ENCODE measurements around the gene MTAP.

MTAP gene

DNA sequence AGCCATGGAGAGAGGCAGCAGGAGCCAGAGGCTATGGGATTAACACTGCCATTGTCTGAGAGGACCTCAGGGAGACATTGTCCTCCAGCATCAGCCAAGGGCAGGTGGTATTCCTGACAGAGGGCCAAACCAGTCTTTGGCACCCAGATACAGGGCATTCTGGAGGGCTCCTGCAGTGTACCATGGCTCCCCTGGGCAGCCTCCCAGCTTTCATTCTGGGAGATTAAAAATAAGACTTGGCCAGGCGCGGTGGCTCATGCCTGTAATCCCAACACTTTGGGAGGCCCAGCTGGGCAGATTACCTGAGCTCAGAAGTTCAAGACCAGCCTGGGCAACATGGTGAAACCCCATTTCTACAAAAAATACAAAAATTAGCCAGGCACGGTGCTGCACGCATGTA lies 4.2 kb downstream of the MTAP start:
- ATAC-seq, result no peak

DNA sequence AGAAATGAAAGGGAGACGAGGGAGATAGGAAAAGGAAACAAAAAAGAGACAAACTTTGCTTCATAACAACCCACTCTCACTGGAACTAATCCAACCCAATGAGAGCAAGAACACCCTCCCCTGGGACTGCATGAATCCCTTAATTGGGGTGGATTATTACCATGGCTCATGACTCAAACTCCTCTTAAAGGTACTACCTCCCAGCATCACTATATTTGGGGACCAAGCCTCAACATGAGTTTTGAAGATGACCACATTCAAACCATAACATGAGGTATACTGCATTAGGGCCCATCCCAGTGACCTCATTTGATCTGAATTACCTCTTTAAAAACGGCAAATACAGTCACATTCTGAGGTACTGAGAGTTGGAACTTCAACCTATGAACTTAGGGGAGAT lies 8.0 kb downstream of the MTAP start:
- ATAC-seq, result no peak

DNA sequence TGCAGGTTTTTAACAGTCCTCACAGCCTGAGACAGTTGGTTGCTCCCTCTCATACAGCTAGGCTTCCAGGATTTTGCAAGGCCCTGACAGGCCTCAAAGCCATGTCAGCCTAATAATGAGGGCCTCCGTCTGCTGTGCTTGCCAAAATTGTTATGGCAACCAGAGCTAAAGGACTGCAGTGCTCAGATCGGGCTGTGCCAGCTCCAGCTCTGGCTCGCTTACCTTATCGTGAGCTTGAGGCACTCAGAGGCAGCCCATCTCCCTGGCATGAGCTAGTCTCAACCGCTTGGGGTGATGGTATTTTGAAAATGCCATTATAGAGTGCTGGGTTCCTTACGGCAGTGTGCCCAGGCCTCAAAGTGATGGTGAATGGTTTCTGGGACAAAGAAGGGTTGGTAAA lies 8.4 kb downstream of the MTAP start:
- no peak for ATAC-seq

DNA sequence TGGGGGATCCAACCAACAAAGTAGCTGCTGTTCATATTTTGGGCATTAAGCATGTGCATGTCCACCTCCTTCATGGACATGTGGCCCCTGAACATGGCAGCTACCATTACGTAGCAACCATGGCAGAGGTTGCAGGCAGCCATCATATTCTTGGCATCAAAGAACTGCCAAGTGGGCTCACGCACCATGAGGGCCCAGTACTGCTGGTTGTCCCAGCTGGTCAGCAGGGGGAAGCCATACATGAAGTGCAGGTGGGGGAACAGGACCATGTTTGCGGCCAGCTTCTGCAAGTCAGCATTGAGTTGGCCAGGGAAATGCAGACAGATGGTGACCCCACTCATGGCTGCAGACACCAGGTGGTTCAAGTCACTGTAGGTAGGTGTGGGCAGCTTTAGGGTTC lies 9.5 kb downstream of the MTAP start:
- ATAC-seq, result no peak

DNA sequence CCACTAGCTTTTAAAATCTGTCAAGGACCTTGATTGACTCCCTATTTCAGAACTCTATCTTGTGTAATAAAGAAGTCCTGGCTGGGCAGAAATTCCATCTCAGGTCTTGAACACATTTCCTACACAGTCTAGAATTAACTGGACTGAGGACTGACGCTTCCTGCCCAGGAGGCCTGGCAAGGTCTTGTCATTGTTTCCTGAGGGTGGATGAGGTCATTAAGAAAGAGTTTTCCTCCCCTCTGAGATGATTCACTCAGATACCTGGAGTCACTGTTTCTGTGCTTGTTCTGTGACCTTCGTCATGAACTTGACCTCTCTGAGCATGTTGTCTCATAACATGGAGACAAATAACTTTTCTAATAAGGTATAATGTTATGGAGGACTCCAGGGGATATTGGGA lies 10.0 kb downstream of the MTAP start:
- peak in 1 of 2 donors; percentile 15 for ATAC-seq

DNA sequence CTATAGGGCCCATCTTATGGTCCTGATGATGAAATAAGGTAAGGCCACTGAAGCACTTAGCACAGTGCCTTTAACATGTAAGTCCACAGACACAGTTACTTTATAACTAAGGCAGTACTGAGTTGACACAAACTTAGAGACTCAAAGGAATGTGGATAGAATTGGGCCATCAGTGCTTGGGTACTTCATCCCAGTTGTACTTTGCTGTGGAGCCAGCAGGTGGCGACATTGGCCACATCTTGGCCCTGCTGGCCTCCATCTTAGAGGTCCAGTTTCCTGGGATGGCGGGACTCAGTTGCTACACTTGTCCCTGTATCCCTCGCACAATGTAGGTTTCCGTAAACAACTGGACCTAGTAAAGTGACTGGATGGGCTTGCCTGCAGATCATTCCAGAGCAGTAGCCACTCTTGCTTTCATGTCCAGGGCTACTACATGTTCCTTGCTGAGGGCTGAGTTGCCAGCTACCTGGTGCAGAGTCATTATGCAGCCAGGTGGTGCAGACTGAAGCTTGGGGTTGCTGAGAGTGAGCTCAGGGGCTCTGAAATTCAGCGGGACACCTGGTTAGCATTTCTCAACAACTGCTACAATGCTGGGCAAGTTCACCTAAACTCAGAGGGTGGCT lies 10.6 kb downstream of the MTAP start:
- peak; percentile 41 to 46 for ATAC-seq

DNA sequence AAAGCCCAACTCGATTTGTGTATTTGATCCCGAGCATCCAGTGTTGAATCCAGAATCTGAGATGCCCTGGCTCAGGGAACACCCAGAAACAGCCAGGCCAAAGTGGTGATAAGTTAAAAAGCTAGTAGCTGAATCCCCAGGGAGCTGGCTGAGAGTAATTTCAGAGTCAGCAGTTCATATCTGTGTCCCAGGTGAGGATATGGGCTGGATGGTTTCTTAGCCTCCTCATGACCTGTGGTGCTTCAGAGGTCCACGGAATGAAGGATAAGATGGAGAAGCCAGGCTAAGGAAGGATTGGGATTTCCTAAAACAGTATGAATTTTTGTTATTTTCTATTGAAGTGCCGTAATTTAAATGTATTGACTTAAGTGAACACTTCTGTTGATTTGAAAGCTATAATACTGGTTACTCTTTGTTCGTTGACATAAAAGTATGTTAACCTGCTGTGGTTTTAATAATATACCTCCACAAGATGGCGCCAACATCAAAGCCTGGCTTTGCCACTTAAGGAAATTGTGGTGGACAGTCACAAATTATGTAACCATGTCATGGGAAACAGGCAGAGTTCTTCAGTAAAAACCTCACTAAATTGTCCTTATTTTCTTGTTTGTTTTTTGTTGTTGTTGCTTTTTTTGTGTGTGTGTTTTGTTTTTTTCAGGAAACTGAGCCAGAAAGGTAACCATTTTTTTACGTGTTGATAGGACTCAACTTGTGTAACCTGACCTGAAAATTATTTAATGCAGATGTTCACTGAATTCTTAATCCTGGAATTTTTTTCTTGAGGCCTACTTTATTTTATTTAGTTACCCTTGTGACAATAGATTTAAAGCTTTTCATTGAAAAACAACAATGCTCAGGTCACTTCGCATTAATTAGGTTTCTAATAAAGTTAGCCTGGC lies 11.4 kb downstream of the MTAP start:
- ATAC-seq, result peak; percentile 15 to 33

DNA sequence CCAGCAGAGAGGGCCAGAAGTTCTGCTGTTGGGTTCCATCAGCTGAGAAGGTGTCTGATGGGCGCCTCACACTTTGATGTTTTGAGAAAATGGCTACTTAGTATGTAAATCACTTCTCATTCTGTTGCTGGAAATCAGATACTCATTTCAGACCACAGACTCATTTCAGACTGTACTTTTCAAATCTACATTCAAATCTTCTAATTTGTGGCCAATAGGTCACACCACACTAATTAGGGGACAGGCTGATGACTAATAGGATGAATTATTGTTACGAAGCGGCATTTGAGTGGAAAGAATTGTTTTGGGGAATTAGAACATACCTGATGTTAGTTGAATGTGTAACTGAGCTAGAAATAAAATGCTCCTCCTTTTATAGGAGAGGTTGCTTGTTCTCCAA lies 13.2 kb downstream of the MTAP start:
- ATAC-seq, result peak; percentile 22 to 48

DNA sequence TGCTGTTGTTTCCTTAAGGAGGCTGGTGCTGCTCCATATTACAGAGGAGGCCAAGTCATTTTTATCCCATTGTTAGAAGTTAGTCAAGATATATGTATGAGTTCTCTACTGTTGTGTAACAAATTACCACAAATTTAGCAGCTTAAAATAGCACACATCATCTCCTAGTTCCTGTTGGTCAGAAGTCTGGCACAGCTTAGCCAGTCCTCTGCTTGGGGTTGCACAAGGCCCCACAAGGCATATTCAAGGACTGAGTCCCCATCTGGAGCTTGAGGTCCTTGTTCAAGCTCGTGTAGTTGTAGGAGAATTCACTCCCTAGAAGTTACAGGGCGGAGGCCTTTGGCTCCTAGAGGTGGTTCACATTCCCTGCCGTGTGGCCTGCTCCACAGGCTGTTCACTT lies 14.7 kb downstream of the MTAP start:
- ATAC-seq, result no peak

DNA sequence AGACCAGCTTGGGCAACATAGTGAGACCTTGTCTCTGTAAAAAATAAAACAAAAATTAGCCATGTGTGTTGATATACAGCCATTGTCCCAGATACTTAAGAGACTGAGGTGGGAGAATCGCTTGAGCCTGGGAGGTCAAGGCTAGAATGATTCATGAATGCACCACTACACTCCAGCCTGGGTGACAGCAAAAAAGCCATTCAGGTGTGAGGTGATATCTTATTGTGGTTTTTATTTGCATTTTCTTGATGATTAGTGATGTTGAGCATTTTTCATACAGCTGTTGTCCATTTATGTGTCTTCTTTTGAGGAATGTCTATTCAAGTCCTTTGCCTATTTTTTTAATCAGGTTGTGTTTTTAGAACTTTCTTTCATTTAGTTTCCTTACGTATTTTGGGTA lies 23.2 kb downstream of the MTAP start:
- no peak for ATAC-seq

DNA sequence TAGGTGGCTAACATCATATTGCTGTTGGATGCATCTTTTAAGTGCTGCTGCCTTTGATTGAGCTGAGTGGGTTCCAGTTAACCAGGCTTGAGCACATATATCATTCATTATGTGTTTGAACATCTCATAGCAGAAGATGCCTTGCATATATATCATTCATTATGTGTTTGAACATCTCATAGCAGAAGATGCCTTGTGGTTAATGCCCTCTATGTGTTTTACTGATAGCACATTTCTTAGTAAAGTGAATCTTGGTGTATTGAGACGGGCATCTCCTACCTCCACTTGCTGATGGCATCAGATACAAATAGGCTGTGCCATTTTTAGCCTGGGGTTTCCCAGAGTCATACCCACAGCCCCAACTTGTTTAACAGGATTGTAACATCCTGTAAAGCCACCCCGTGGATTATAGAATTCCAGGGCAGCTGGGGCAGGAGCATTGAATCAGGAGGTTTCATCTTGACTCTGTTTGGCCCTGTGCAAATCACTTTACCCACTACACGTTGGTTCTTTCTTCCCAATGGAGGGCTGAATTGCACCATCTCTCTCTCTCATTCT lies 26.5 kb downstream of the MTAP start:
- ATAC-seq, result peak in 1 of 2 donors; percentile 9

DNA sequence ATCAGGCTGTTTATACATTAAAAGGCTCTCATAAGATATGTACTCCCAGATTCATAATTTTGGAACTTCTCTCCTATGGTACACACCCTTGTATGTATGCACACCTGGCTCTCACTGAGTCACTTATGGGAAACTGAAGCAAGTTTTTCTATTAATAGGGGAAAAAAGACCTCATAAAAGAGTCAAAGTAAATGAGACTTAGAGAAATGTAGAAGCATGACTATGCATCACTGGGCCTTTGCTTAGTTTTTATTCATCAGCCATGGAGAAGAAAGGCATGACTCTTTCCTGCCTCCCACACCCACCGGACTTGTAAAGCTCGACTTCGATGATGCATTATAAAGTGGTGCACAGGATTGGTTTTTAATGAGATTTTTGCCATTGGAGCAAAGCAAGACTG lies 28.2 kb downstream of the MTAP start:
- ATAC-seq, result peak; percentile 39

DNA sequence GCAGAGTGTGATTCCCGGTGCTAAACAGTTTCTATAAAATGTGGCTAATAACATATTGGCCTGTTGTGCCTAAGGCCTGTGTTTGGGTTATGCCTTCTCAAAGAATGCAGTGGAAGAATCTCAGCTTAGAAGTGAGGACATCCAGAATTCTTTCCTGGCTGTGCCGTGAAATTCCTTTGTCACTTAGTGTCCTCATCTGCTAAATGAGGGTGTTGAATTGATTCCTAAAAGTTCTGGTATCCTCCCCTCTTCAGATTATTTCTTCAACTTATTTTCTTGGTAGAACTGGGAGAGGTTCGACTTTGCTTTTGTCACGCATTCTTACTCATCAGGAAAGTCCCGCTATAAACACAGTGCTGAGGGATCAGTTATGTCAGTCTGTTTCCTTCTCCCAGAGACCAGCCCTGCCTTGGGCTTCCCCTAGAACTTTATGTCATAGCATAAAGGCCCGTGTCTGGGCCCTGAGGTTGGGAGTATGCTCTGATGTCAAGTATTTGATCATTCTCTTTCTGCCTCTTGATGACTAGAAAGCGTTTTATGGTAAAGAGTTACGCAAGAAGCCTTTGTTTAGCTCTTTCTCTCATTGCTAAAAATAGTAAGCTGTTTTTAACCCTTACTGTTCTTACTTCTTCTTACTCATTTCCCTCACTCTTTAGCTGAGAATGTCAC lies 29.5 kb downstream of the MTAP start:
- peak; percentile 72 to 82 for ATAC-seq

DNA sequence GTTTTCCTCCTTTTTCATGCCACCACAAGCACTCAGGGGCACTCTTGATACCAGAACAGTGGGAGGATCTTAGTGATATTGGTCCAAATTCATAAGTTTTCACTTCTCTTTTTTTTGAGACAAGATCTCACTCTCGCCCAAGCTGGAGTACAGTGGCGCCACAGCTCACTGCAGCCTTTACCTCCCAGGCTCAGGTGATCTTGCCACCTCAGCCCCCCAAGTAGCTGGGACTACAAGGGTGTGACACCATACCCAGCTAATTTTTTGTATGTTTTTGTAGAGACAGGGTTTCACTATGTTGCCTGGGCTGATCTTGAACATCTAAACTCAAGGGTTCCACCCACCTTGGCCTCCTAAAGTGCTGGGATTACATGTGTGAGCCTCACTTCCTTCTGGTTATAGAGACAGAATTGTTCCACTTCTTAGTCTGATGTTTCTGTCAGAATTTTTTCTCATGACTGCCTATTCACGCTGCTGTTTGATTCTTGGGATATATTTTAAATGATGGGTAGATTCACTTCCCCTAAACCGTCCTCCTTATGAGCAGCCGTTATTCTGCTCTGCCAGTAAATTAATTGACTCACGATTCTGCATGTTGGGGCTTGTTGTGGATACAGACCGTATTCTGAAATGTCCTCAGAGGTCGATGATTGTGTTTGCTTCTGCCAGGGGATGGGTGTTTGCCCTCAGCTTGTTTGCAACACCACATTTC lies 30.8 kb downstream of the MTAP start:
- ATAC-seq, result no peak

DNA sequence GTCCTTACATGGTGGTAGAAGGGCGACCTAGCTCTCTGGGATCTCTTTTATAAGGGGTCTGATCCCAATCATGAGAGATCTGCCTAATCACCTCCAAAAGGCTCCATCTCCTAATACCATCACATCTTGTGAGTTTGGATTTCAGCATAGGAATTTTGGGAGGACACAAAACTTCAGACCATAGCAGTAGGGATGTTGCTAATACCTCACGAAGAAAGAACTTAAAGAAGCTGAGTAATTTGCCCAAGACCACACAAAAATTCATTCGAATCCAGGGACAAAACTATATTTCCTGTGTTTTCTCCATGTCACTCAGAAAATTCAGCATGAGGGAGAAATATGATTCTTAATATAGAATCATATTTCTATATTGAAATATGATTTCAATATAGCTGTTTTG lies 32.7 kb downstream of the MTAP start:
- no peak for ATAC-seq

DNA sequence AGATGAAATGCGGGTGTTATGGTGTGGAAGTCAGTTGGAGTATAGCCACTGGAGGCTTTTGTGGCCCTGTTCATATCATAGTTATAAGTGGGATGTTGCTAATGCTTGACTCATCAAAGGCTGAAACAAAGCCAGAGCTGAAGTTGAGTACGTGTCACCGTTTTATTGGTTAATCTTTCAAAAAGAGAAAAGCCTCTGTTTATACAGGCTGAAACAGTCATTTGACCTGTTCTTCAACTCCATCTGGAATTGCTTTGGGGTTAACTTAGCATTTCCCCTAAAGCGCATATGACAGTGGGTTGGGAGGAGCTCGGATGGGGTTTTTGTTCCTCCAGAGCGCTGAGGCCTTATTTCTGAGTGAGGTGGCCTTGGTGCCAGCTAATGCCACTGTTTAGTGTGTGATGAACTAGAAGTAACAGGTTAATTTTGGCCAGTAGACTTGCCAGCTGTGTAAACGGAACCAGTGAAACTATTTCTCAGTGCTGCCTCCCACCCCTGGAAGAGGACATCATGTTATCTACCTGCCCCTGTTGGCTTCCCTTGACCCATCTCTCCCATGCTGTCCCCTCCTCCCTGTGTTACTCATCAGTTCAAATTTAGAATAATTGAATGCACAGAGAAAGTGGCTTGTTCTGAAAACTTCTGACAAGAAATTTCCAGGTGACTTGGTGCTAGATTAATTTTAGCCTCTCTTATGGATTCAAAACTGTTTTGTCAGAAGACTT lies 34.2 kb downstream of the MTAP start:
- peak; percentile 50 to 69 for ATAC-seq

DNA sequence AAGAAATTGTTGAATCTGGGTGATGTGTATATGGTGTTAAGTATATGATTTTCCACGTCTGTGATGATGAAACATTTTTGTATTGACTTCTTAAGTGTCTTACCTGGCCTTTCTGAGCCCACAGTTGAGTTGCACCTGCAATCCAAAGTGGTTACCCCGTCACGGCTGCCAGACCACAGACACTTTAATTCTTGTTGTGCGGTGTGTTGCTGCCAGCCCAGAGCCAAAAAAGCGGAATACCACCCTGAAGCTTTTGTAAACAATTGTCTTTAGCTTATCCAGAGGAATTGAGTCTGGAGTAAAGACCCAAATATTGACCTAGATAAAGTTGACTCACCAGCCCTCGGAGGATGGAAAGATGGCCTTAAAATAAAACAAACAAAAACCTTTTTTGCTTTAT lies 35.1 kb downstream of the MTAP start:
- ATAC-seq, result no peak

DNA sequence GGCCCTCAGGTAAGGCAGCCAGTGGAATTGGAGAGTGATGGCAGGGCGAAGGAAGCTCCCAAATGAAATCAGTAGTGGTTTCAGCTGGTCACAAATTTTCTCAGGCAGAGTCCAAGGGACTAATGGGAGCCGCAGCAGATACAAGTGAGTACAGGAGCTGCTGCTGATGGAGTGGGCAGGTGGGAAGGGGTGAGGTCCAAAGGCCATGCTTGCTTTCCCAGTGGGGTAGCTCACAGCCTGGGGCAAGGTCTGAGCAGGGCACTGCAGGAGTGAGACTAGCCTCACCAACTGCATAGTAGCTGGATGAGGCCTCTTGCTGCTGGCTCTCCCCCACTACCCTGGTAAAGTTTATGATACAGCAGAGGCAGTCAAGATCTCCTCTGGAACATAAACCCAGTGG lies 38.2 kb downstream of the MTAP start:
- ATAC-seq, result no peak

DNA sequence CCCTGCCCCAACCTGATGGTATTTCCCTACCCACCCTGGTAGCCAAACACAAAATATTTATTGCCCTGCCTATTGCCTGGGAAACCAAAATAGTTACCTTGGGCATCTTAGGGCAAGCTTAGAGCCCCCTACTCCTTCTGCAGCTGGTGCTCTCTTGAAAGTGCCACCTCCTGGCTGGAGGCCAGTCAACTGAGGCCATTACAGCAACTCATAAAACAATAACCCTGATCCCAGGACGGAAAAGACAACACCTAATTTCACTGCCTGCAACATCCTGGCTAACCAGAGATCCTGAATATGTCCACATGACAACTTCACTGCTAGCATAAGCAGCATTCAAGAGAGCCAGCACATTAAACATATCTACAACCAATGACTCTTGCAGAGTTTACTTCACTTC lies 38.7 kb downstream of the MTAP start:
- ATAC-seq, result no peak

DNA sequence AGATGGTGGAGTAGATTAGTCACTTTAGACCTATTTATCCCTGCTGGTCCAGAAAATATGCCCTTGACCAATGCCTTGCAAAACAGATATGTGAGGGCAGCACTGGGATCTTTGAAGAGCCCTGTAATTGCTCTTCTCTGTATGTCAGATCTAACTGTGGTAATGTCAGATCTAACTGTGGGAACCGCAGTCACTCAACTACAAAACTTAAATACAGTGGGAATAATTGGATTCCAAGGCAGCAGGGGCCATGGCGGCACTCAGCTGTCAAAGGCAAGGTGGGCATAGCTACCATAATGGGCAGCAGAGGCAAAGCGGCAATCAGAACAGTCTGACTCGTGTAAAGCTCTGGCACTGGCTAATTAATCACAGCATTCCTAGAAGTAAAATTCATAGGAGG lies 46.2 kb downstream of the MTAP start:
- ATAC-seq, result no peak

DNA sequence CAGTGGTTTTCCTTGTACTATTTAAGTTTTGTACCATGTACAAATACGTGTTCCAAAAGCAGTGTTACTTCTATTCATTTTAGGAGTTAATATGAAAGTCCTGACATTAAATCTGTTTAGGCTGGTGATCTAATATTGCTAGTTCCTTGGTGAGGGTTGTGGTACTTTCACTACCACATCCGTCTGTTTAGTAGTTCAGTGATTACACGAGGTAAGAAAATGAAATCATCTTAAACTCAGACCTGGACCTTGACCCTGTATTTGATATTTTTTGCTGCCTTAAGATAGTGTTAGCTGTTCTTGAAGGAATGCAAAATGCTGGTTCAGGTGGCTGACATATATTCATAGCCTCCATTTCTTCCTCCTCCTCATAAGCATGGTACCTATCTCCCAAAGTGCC lies 50.3 kb downstream of the MTAP start:
- peak; percentile 56 to 59 for ATAC-seq

DNA sequence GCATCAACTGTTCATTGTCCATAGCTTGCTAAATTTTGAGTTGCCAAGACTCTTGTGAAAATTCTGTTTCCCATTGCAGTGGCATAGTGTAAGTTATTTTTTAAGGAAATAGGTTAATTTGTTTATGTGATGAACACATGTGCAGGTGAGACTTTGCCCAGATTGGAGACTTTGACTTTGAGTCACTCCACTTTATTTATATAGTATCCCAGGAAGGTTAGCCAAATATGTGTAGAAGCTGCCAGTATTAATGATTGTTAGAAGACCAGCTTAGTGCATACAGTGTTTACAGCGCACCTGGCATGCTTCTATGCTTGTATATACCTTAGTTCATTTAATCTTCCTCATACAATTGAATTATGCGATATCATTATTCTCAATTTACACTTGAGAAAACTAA lies 51.0 kb downstream of the MTAP start:
- ATAC-seq, result no peak
